Measurements from ENCODE around the gene MCM5.
A peak's percentile ranks its signal among the peaks of the same experiment; 100 is the strongest.

Gene MCM5

GRCh38 chr22:35375031-35375430 lies 24.9 kb upstream of the MCM5 start:
- Histone ChIP-seq H3K4me3 (no peak overlapping the region), H3K27ac (peak overlapping the region; percentile 91; the same call in 1 of the 2 replicates), H3K36me3 (ENCODE audit: insufficient read depth, low read length) (no peaks in the 10 kb centered on the region), H3K9ac (ENCODE audit: insufficient read length) (no peak overlapping the region), H3K9me3 (ENCODE audit: low read depth, low read length) (no peaks in the 10 kb centered on the region)
- no peak for DNase-seq (ENCODE audit: low read depth, low spot score)
- TF ChIP-seq POLR2AphosphoS5 (IDR thresholded peaks at IDR 0.05; ENCODE audit: borderline replicate concordance, low read depth, low read length) (no peak), FOXP2 (optimal IDR thresholded peaks at IDR 0.05; ENCODE audit: control extremely low read depth, extremely low read length, insufficient read depth) (no peak), EZH2 (IDR thresholded peaks at IDR 0.05) (no peak)

GRCh38 chr22:35375526-35375925 lies 24.4 kb upstream of the MCM5 start:
- no peak overlapping the region for H3K9ac ChIP-seq (ENCODE audit: insufficient read length)

DNA sequence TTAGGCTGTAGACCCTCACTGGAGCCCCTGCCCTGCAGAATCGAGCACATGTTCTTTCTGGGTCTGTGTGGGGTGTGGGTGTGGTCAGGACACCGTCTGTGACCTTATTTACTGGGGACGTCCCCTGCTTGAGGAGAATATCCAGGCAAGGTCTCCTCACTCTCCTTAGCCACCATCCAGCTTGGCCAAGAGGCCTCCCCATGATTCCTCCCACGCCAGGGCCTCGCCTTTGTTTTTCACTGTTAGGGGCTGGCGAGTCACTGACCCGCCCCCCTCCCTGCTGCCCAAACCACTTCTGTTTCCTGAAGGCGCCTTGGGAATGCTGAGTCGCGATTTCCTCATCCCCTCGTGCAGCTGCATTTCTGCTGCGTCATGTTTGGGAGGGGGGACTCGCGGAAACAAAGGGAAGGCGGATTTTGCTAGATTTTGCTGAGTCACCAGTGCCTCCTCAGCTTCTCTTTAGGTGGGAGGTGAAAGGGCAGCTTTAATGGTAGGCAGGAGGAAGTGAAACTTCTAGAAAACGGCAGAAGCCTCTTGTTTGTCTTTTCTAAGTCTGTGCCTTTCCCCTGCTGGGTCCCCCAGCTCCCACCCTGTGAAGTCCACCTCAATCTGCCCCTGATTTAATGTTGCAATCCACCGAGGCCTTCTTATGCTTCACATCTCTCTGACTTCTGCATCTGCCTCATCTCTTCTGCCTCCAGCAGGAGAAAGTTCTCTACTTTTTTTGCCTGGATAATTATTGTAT lies 23.0 kb upstream of the MCM5 start:
- Histone ChIP-seq H3K9ac (ENCODE audit: insufficient read length) (peak overlapping the region; percentile 69), H3K27ac (peak overlapping the region; percentile 91), H3K9me3 (ENCODE audit: low read depth, low read length) (no peaks in the 10 kb centered on the region), H3K4me3 (peak overlapping the region; percentile 63), H3K36me3 (ENCODE audit: insufficient read depth, low read length) (no peaks in the 10 kb centered on the region)
- peak; percentile 93 for DNase-seq (ENCODE audit: low read depth, low spot score)
- TF ChIP-seq POLR2AphosphoS5 (IDR thresholded peaks at IDR 0.05; ENCODE audit: borderline replicate concordance, low read depth, low read length) (peak; percentile 51), FOXP2 (optimal IDR thresholded peaks at IDR 0.05; ENCODE audit: control extremely low read depth, extremely low read length, insufficient read depth) (no peak)

More at GRCh38 chr22:35375526-35375925, 24.4 kb upstream of the MCM5 start:
- Histone ChIP-seq H3K36me3 (ENCODE audit: insufficient read depth, low read length) (no peaks in the 10 kb centered on the region), H3K4me3 (no peak overlapping the region), H3K27ac (peak overlapping the region; percentile 91), H3K9me3 (ENCODE audit: low read depth, low read length) (no peaks in the 10 kb centered on the region)
- DNase-seq (ENCODE audit: low read depth, low spot score): no peak
- TF ChIP-seq FOXP2 (optimal IDR thresholded peaks at IDR 0.05; ENCODE audit: control extremely low read depth, extremely low read length, insufficient read depth) (no peak), POLR2AphosphoS5 (IDR thresholded peaks at IDR 0.05; ENCODE audit: borderline replicate concordance, low read depth, low read length) (no peak), EZH2 (IDR thresholded peaks at IDR 0.05) (no peak)

- Histone ChIP-seq H3K36me3 (ENCODE audit: insufficient read depth, low read length) (no peaks in the 10 kb centered on the region), H3K9me3 (ENCODE audit: low read depth, low read length) (no peaks in the 10 kb centered on the region), H3K9ac (ENCODE audit: insufficient read length) (no peak overlapping the region), H3K27ac (peak overlapping the region; percentile 91; the same call in 1 of the 2 replicates), H3K4me3 (no peak overlapping the region)
- DNase-seq (ENCODE audit: low read depth, low spot score): no peak
- no peak for TF ChIP-seq POLR2AphosphoS5 (IDR thresholded peaks at IDR 0.05; ENCODE audit: borderline replicate concordance, low read depth, low read length)
- TF ChIP-seq FOXP2 (optimal IDR thresholded peaks at IDR 0.05; ENCODE audit: control extremely low read depth, extremely low read length, insufficient read depth): no peak
- no peak for TF ChIP-seq EZH2 (IDR thresholded peaks at IDR 0.05)
Measured at GRCh38 chr22:35377735-35378134, 22.2 kb upstream of the MCM5 start.

DNA sequence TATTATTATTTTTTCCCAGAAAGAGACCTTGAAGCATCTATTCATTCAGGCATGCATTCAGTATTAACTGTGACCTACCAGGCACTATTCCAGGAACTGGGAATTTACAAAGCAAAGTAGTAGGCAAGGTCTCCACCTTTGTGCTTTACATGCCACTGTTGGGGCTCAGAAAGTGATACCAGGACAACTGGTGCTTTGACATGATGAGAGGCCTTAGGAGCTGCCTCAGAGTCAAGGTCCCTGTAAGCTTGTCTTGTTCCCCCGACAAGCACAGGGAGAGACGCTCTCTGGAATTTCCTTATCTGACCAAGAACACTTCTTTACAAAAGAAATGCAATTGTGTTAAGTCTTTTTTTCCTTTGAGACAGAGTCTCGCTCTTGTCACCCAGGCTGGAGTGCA lies 21.3 kb upstream of the MCM5 start:
- no peak for TF ChIP-seq FOXP2 (optimal IDR thresholded peaks at IDR 0.05; ENCODE audit: control extremely low read depth, extremely low read length, insufficient read depth)
- no peak for TF ChIP-seq POLR2AphosphoS5 (IDR thresholded peaks at IDR 0.05; ENCODE audit: borderline replicate concordance, low read depth, low read length)
- TF ChIP-seq EZH2 (IDR thresholded peaks at IDR 0.05): no peak
- peak overlapping the region; percentile 91; the same call in 1 of the 2 replicates for H3K27ac ChIP-seq
- no peak for DNase-seq (ENCODE audit: low read depth, low spot score)
- no peak overlapping the region for H3K4me3 ChIP-seq
- H3K36me3 ChIP-seq (ENCODE audit: insufficient read depth, low read length): no peaks in the 10 kb centered on the region
- no peak overlapping the region for H3K9ac ChIP-seq (ENCODE audit: insufficient read length)
- H3K9me3 ChIP-seq (ENCODE audit: low read depth, low read length): no peaks in the 10 kb centered on the region

- H3K9me3 ChIP-seq (ENCODE audit: low read depth, low read length): no peaks in the 10 kb centered on the region
- no peak for DNase-seq (ENCODE audit: low read depth, low spot score)
- no peak overlapping the region for H3K27ac ChIP-seq
- no peak overlapping the region for H3K4me3 ChIP-seq
- no peaks in the 10 kb centered on the region for H3K36me3 ChIP-seq (ENCODE audit: insufficient read depth, low read length)
- TF ChIP-seq FOXP2 (optimal IDR thresholded peaks at IDR 0.05; ENCODE audit: control extremely low read depth, extremely low read length, insufficient read depth): no peak
- TF ChIP-seq EZH2 (IDR thresholded peaks at IDR 0.05): no peak
- no peak for TF ChIP-seq POLR2AphosphoS5 (IDR thresholded peaks at IDR 0.05; ENCODE audit: borderline replicate concordance, low read depth, low read length)
- no peak overlapping the region for H3K9ac ChIP-seq (ENCODE audit: insufficient read length)
Measured at GRCh38 chr22:35379146-35379993, 20.6 kb upstream of the MCM5 start.

GRCh38 chr22:35380013-35380412 lies 19.9 kb upstream of the MCM5 start:
- Histone ChIP-seq H3K27ac (no peak overlapping the region), H3K36me3 (ENCODE audit: insufficient read depth, low read length) (no peaks in the 10 kb centered on the region), H3K9me3 (ENCODE audit: low read depth, low read length) (no peaks in the 10 kb centered on the region), H3K4me3 (no peak overlapping the region), H3K9ac (ENCODE audit: insufficient read length) (no peak overlapping the region)
- no peak for DNase-seq (ENCODE audit: low read depth, low spot score)
- TF ChIP-seq POLR2AphosphoS5 (IDR thresholded peaks at IDR 0.05; ENCODE audit: borderline replicate concordance, low read depth, low read length) (no peak), EZH2 (IDR thresholded peaks at IDR 0.05) (no peak), FOXP2 (optimal IDR thresholded peaks at IDR 0.05; ENCODE audit: control extremely low read depth, extremely low read length, insufficient read depth) (no peak)
